SH-SY5Y (cell line): ENCODE data around the gene NAPG.

Experiments used
- GATA2 ChIP-seq: IDR thresholded peaks from 2 replicates; pipeline ENCODE4 v1.6.1; 2011; ENCODE audit warnings: mild to moderate bottlenecking, low read depth, low read length
- GATA3 ChIP-seq: IDR thresholded peaks from 2 replicates; pipeline ENCODE4 v1.6.1; 2011; ENCODE audit warnings: low read depth, mild to moderate bottlenecking, low read length, moderate library complexity

GRCh38 chr18:10482363-10482984 is 43.4 kb upstream of the NAPG start:
- TF ChIP-seq GATA2 (no peak), GATA3 (no peak)
